HepG2 (cell line): ENCODE results near the gene ADCY7. TPM values are rescaled to one million over a fixed set of nuclear protein-coding genes. Genes with fewer than 3 reads are reported as not detected.
"Not testable (repeated sequence)": the region's sequence is repeated elsewhere in the genome, so short reads cannot be mapped to it uniquely, and the experiment has no call there.

ENCODE experiments used
- ATAC-seq: fragments of 200-7000 bp; cut with Tn5 transposase; 3 replicates; pipeline ENCODE4 v1.9.1; 2020; ENCODE audit warnings: mild to moderate bottlenecking, moderate library complexity
- BruUV-seq: library from RNA; stranded (reverse); fragments of 400-500 nt; replicated peaks from 2 replicates; lab custom pipeline; 2021; lab: Mats Ljungman, UMichigan
- CTCF ChIA-PET: fragments of 300-600 bp; formaldehyde crosslinking; extraction: SDS; loops from one replicate; lab custom pipeline; 2021; ENCODE audit warnings: low total read pairs, inconsistent platforms, low intra/inter-chr PET ratio; lab: Yijun Ruan, JAX
- POLR2A ChIA-PET: fragments of 350-600 bp; sonication (Branson Sonifier 250); formaldehyde crosslinking; loops from one replicate; lab custom pipeline; 2020; ENCODE audit warnings: antibody characterized with exemption, inconsistent platforms; lab: Yijun Ruan, JAX
- DNase-seq: peaks from one replicate; pipeline ENCODE4 v3.0.0-alpha.2; 2015; ENCODE audit warnings: low spot score
- FAIRE-seq: peaks from 3 replicates; lab custom pipeline; 2011; peaks lifted over from hg19 to GRCh38; lab: Jason Lieb, UNC
- H2AFZ ChIP-seq: one replicate; pipeline ENCODE4 v1.6.1; 2011; ENCODE audit warnings: low read length, inconsistent platforms
- H3K27ac ChIP-seq: fragments of 300-600 bp; 3 replicates; pipeline ENCODE4 v1.8.0; 2011; ENCODE audit warnings: mixed run types, mild to moderate bottlenecking, mixed read lengths, low read length, inconsistent platforms; ENCODE audit not compliant: insufficient read depth; ENCODE audit errors: extremely low read length
- H3K27me3 ChIP-seq, 2 experiments: fragments of 200-600 bp in 1 of 2; 2 replicates in 1 of 2; 3 replicates in 1 of 2; pipeline versions ENCODE4 v1.6.0 to v1.8.0; 2011; ENCODE audit warnings: low read length in 2 of 2, mild to moderate bottlenecking in 2 of 2, moderate library complexity in 2 of 2, inconsistent platforms in 1 of 2; ENCODE audit not compliant: insufficient read depth in 2 of 2, control insufficient read depth in 1 of 2
- H3K36me3 ChIP-seq, 2 experiments: fragments of 200-600 bp in 1 of 2; replicated peaks in 1 of 2; 2 replicates in 1 of 2; 3 replicates in 1 of 2; pipeline versions ENCODE4 v1.5.1 to v1.8.0; 2011; ENCODE audit warnings: low read length in 2 of 2, inconsistent platforms in 1 of 2; ENCODE audit not compliant: insufficient read depth in 2 of 2, control insufficient read depth in 1 of 2
- H3K4me1 ChIP-seq: 2 replicates; pipeline ENCODE4 v1.5.1; 2012; ENCODE audit warnings: low read length, inconsistent platforms; ENCODE audit not compliant: insufficient read depth
- H3K4me2 ChIP-seq: 2 replicates; pipeline ENCODE4 v1.6.0; 2011; ENCODE audit warnings: low read depth, low read length, inconsistent platforms
- H3K4me3 ChIP-seq, 3 experiments: fragments of 200-600 bp in 1 of 3; sonication (generic), shearing (Covaris generic) in 1 of 3; replicated peaks in 1 of 3; 2 replicates each; pipeline ENCODE4 v1.5.1; 2011 to 2016; ENCODE audit warnings: low read length in 3 of 3, inconsistent platforms in 2 of 3, low read depth in 2 of 3, mild to moderate bottlenecking in 2 of 3, control low read depth in 1 of 3, mixed read lengths in 1 of 3; ENCODE audit not compliant: insufficient read depth in 1 of 3
- H3K79me2 ChIP-seq: one replicate; pipeline ENCODE4 v1.6.1; 2011; ENCODE audit warnings: low read length, inconsistent platforms; ENCODE audit not compliant: insufficient read depth
- H3K9ac ChIP-seq: 2 replicates; pipeline ENCODE4 v1.6.0; 2011; ENCODE audit warnings: mild to moderate bottlenecking, low read depth, low read length, inconsistent platforms; ENCODE audit not compliant: insufficient read depth
- H3K9me3 ChIP-seq: 2 replicates; pipeline ENCODE4 v1.5.1; 2012; ENCODE audit warnings: mild to moderate bottlenecking, low read length
- H4K20me1 ChIP-seq: 2 replicates; pipeline ENCODE4 v1.6.0; 2011; ENCODE audit warnings: inconsistent platforms, mild to moderate bottlenecking, low read length, moderate library complexity; ENCODE audit not compliant: insufficient read depth
- ELF3 ChIP-seq: IDR thresholded peaks from 2 replicates; pipeline ENCODE4 v1.6.1; 2016; ENCODE audit warnings: missing genetic modification reagents, missing compliant biosample characterization
- FOXA1 ChIP-seq, 2 experiments: fragments of 450-650 bp in 1 of 2; sonication (generic) in 1 of 2; formaldehyde crosslinking in 1 of 2; IDR thresholded peaks; 2 replicates each; pipeline versions ENCODE4 v1.4.0 to v1.6.1; 2016 to 2020; ENCODE audit warnings: missing genetic modification reagents in 1 of 2
- FOXA3 ChIP-seq: IDR thresholded peaks from 2 replicates; pipeline ENCODE4 v1.6.1; 2016; ENCODE audit warnings: missing genetic modification reagents, missing compliant biosample characterization
- FOXK1 ChIP-seq: sonication (generic); formaldehyde crosslinking; IDR thresholded peaks from 2 replicates; pipeline ENCODE4 v1.4.0; 2020; ENCODE audit warnings: low read depth, missing genetic modification reagents, borderline replicate concordance
- FOXO1 ChIP-seq: sonication (generic); formaldehyde crosslinking; IDR thresholded peaks from 2 replicates; pipeline ENCODE4 v1.4.0; 2020; ENCODE audit warnings: missing genetic modification reagents
- HOMEZ ChIP-seq: IDR thresholded peaks from 2 replicates; pipeline ENCODE4 v1.6.1; 2016; ENCODE audit warnings: low read depth
- MTA1 ChIP-seq: sonication (generic); formaldehyde crosslinking; IDR thresholded peaks from 2 replicates; pipeline ENCODE4 v1.4.0; 2020; ENCODE audit warnings: missing genetic modification reagents, mild to moderate bottlenecking, borderline replicate concordance
- POGZ ChIP-seq: sonication (generic); formaldehyde crosslinking; IDR thresholded peaks from 2 replicates; pipeline ENCODE4 v1.4.0; 2020; ENCODE audit warnings: mild to moderate bottlenecking, missing genetic modification reagents
- SALL1 ChIP-seq: sonication (generic); formaldehyde crosslinking; IDR thresholded peaks from 2 replicates; pipeline ENCODE4 v1.8.0; 2022; ENCODE audit warnings: mild to moderate bottlenecking, missing genetic modification reagents
- SAP130 ChIP-seq: IDR thresholded peaks from 2 replicates; pipeline ENCODE4 v1.6.1; 2016; ENCODE audit warnings: low read depth
- SOX13 ChIP-seq, 3 experiments: fragments of 450-650 bp in 1 of 3; sonication (generic) in 1 of 3; formaldehyde crosslinking in 1 of 3; IDR thresholded peaks in 2 of 3; conservative IDR thresholded peaks in 1 of 3; 2 replicates each; pipeline versions ENCODE4 v1.5.0 to v1.6.1; 2016 to 2020; ENCODE audit warnings: antibody characterized with exemption in 1 of 3, mild to moderate bottlenecking in 1 of 3, missing compliant biosample characterization in 1 of 3, missing genetic modification reagents in 1 of 3, moderate library complexity in 1 of 3
- ZMYM4 ChIP-seq: sonication (generic); formaldehyde crosslinking; IDR thresholded peaks from 2 replicates; pipeline ENCODE4 v1.8.1; 2023; ENCODE audit warnings: mild to moderate bottlenecking, missing genetic modification reagents
- ZNF343 ChIP-seq: sonication (generic); formaldehyde crosslinking; IDR thresholded peaks from 2 replicates; pipeline ENCODE4 v1.4.0; 2020; ENCODE audit warnings: mild to moderate bottlenecking, missing genetic modification reagents
- ZNF883 ChIP-seq: sonication (generic); formaldehyde crosslinking; IDR thresholded peaks from 2 replicates; pipeline ENCODE4 v1.5.1; 2020; ENCODE audit warnings: mild to moderate bottlenecking, missing genetic modification reagents; ENCODE audit errors: not compliant biosample characterization
- ZSCAN9 ChIP-seq: IDR thresholded peaks from 2 replicates; pipeline ENCODE4 v1.6.1; 2016; ENCODE audit warnings: borderline replicate concordance
- WGBS: methylation state at CpG from one replicate; pipeline ENCODE4 v1.1.6; 2017; ENCODE audit warnings: low lambda C conversion rate; 5-methylcytosine and 5-hydroxymethylcytosine counted together
- in situ Hi-C: cut with HindIII; loops from 2 replicates; pipeline ENCODE4 v1.10.0; 2017; ENCODE audit warnings: low pct_unique_long_range_greater_than_20kb; ENCODE audit not compliant: extremely low pct_ligation_motif_present
- intact Hi-C: fragments of 100-400 bp; cut with micrococcal nuclease; formaldehyde crosslinking; loops from one replicate; pipeline ENCODE4 v1.10.0; 2022; ENCODE audit not compliant: unreplicated experiment
- polyA plus RNA-seq, 8 experiments: library from polyadenylated mRNA; depleted of rRNA in 3 of 8; stranded (reverse) in 7 of 8; unstranded in 1 of 8; fragments of >200 nt; fragmentation: Illumina TruSeq in 4 of 8; extraction: Trizol in 4 of 8; gene quantifications; 2 replicates each; pipeline versions ENCODE4 v1.2.1 to v1.2.3, GENCODE V29; 2011 to 2016; ENCODE audit warnings: low read depth in 4 of 8, missing spikeins in 1 of 8, mixed read lengths in 1 of 8; ENCODE audit not compliant: insufficient read depth in 1 of 8
- total RNA-seq, 5 experiments: library from RNA; depleted of rRNA; stranded (reverse); fragments of >200 nt; fragmentation: Illumina TruSeq; extraction: Trizol; gene quantifications; 2 replicates each; pipeline ENCODE4 v1.2.3, GENCODE V29; 2016; ENCODE audit warnings: low read depth in 1 of 5
- TF ChIP-seq, protein P1 (sequence below): sonication (generic); formaldehyde crosslinking; IDR thresholded peaks from 2 replicates; pipeline ENCODE4 v1.4.0; 2020; ENCODE audit warnings: missing genetic modification reagents, borderline replicate concordance

Gene ADCY7
- total and polyA plus RNA-seq, 2 of the 13 experiments (the other 11 are each of a cell fraction or from before 2014, with no cell fraction given), result 2.2 to 4.3 TPM

DNA sequence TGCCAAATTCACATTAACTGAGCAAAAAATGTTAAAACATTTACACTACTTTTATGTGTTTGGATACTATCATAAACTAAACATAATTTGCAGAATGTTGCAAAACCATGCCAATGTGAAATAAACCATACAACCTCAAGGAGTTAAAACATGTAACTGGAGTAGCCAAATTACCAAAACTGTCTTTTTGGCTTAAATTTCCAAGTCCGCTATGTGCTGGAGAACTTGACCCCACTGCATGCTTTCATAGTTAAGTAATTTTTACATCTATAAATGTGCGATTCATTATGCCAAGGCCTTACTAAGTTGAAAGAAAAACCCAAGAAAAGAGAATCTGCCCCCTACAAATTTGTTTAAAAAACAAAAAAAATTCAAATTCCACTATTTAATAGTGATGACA is 74.2 kb downstream of the ADCY7 start (continued):
- TF ChIP-seq ZNF883 (CRISPR knock-in tag), result no peak
- no peak for TF ChIP-seq ZSCAN9 (CRISPR knock-in tag)
- no peak for TF ChIP-seq MTA1 (CRISPR knock-in tag)

DNA sequence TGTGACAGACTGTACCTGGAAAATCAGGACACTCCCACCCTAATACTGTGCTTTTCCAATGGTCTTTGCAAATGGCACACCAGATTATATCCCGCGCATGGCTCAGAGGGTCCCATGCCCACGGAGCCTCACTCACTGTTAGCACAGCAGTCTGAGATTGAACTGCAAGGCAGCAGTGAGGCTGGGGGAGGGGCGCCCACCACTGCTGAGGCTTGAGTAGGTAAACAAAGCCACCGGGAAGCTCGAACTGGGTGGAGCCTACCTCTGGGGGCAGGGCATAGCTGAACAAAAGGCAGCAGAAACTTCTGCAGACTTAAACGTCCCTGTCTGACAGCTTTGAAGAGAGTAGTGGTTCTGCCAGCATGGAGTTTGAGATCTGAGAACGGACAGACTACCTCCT is 77.2 kb downstream of the ADCY7 start:
- H3K36me3 ChIP-seq, result peaks cover 12 to 51% of the 10 kb centered on the region in 2 experiments
- H2AFZ ChIP-seq; H3K79me2 ChIP-seq; intact Hi-C loops; POLR2A ChIA-PET; H3K4me2 ChIP-seq; H3K9ac ChIP-seq; H3K27ac ChIP-seq; CTCF ChIA-PET; BruUV-seq; H3K4me3 ChIP-seq; H3K9me3 ChIP-seq; H4K20me1 ChIP-seq; H3K27me3 ChIP-seq; in situ Hi-C loops; FAIRE-seq; TF ChIP-seq FOXA1, SOX13 (IDR thresholded peaks at IDR 0.05): not testable (repeated sequence)
- 55% methylated on average over 7 of the region's 8 CpGs for WGBS
- peak; percentile 50; the same call in 1 of the 3 replicates for ATAC-seq
- peaks cover 15% of the 10 kb centered on the region for H3K4me1 ChIP-seq
- DNase-seq, result peak; percentile 30
- TF ChIP-seq ELF3 (CRISPR knock-in tag) (0 out of 2 replicates have a peak, but pooled peaks have one; percentile 37), ZNF343 (peak; percentile 43; the same call in 1 of the 2 replicates), POGZ (CRISPR knock-in tag) (0 out of 2 replicates have a peak, but pooled peaks have one; percentile 32), FOXA1 (CRISPR knock-in tag; IDR thresholded peaks at IDR 0.05) (peak; percentile 81), ZMYM4 (CRISPR knock-in tag) (0 out of 2 replicates have a peak, but pooled peaks have one; percentile 17), SALL1 (CRISPR knock-in tag) (peak; percentile 21; the same call in 1 of the 2 replicates), SOX13 (CRISPR knock-in tag; conservative IDR thresholded peaks at IDR 0.05 in 1 of 2, IDR thresholded peaks at IDR 0.05 in 1 of 2) (peak in 1 of 2 experiments; percentile 20; a peak in 1 of 4 replicates), SAP130 (CRISPR knock-in tag) (0 out of 2 replicates have a peak, but pooled peaks have one; percentile 23), FOXK1 (CRISPR knock-in tag) (peak; percentile 50; the same call in 1 of the 2 replicates), FOXO1 (peak; percentile 26; the same call in 1 of the 2 replicates), HOMEZ (CRISPR knock-in tag) (peak; percentile 48; the same call in 1 of the 2 replicates), FOXA3 (CRISPR knock-in tag) (peak; percentile 82)
- TF ChIP-seq, protein P1, sequence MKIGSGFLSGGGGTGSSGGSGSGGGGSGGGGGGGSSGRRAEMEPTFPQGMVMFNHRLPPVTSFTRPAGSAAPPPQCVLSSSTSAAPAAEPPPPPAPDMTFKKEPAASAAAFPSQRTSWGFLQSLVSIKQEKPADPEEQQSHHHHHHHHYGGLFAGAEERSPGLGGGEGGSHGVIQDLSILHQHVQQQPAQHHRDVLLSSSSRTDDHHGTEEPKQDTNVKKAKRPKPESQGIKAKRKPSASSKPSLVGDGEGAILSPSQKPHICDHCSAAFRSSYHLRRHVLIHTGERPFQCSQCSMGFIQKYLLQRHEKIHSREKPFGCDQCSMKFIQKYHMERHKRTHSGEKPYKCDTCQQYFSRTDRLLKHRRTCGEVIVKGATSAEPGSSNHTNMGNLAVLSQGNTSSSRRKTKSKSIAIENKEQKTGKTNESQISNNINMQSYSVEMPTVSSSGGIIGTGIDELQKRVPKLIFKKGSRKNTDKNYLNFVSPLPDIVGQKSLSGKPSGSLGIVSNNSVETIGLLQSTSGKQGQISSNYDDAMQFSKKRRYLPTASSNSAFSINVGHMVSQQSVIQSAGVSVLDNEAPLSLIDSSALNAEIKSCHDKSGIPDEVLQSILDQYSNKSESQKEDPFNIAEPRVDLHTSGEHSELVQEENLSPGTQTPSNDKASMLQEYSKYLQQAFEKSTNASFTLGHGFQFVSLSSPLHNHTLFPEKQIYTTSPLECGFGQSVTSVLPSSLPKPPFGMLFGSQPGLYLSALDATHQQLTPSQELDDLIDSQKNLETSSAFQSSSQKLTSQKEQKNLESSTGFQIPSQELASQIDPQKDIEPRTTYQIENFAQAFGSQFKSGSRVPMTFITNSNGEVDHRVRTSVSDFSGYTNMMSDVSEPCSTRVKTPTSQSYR (CRISPR knock-in tag), result peak; percentile 97
